Measurements from ENCODE around the gene KBTBD13.
"Not testable (repeated sequence)": the region's sequence is repeated elsewhere in the genome, so short reads cannot be mapped to it uniquely, and the experiment has no call there.

The KBTBD13 gene

DNA sequence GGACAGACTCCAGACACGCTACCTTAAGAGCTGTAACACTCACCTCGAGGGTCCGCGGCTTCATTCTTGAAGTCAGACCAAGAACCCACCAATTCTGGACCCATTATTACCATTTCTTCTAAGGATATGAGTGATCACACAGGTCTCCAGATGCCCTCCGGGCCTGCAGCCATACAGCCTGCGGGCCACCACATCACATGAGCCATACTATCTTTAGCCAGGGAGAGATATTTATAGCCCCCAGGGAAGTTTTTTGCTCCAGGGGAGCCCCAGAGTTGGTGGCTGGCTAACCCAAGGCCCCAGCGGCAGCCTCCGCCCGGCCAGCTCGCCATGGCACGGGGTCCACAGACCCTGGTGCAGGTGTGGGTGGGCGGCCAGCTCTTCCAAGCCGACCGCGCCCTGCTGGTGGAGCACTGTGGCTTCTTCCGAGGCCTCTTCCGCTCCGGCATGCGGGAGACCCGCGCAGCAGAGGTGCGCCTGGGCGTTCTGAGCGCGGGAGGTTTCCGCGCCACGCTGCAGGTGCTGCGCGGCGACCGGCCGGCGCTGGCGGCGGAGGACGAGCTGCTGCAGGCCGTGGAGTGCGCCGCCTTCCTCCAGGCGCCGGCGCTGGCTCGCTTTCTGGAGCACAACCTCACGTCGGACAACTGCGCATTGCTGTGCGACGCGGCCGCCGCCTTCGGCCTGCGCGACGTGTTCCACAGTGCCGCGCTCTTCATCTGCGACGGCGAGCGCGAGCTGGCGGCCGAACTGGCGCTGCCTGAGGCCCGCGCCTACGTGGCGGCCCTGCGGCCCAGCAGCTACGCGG is at the start of gene KBTBD13:
Gene KBTBD13 (plus strand): TSS at position 261 of the 805 bp plus-strand sequence. CDS start 70 bp downstream, at position 331.
- no peak for DNase-seq

DNA sequence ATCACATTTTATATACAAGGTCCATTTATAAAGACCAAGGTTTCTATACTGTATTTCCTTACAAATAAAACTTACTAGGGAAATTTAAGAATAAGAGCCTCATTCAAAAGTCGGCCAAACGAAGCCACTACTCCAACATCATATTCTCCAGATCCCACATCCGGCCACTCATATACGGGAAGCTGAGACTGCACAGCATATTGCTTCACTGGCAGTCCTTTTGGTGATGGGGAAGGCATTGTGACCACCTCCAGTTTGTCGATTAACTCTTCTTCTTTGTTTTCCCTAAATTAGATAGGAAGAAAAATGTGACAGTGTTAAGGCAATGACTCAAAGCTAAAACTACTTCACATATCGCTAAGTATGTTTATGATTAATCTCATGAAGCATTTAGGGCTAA is 49.8 kb upstream of the KBTBD13 start:
- DNase-seq, result no peak

DNA sequence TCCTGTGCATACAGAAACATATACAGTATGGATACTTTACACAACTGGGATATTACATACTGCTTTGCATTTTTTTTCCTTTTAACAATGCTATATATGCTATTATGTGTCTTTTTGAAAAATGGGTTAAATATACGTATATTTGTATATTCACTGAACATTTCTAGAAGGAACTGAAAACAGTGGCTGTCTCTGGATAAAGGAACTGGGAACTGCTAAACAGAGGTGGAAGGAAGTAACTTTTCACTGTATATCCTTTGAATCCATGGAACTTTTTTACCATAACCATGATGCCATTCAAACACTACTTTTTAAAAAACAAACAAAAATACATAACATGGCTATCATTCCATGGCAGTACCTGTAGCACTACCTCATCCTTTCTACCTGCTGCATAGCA is 49.0 kb upstream of the KBTBD13 start:
- DNase-seq, result no peak

DNA sequence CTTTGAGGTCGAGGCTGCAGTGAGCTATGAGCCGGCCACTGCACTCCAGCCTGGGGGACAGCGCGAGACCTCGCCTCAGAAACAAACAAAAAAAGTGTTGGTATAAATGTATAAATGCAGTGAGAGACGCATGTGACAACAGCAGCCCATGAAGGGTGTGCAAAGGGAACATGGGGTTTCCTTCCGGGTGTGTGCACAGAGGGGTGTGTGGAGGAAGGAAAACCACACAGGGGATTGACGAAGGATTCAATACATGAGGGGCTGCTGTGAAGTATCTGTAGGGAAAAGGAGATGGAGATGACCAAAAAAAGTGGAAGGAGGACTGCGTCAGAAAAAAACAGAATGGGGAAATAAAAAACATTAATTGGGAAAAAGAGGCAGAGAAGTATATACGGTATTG is 48.2 kb upstream of the KBTBD13 start:
- DNase-seq, result no peak

DNA sequence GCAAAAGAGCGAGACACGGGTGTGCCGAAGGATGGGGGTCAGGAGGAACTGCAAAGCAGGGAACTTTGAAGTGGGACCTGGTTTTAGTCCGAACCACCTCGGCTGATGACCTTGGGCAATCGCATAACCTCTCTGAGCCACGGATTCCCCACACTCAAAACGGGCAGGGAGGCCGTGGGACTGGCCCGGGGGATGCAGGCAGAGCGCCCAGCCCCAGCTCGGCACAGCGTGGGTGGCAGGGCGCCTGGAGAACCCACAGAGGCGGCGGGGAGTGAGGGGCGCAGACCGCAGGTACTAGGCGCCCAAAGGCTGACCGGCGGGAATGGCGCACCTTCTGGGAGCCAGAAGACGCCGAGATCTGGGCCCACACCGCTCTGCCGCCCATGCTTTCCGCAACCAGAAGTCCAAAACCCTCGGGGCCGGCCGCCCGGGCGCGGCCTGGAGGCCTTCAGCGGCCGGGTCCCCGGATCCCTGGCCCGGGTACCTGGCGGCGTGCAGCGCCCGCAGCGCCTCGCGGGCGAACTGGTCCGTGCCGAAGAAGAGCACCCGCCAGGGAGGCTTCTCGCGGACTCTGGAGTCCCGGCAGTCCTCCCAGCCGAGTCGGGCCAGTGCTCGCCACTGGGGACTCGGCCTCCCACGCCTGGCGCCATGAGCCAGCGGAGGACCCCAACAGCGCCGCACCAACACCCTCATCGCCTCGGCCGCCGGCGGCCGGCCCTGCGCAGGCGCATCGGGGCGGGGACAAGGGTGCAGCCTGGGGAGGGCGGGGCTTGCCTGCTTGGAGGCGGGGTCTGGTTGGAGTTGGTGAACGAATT is 47.4 kb upstream of the KBTBD13 start, which contains the start of gene MTFMT:
Gene MTFMT (minus strand): TSS at position 719 of the 815 bp plus-strand sequence. CDS start 26 bp downstream, at position 693.
- peak; percentile 49 to 87 for DNase-seq

DNA sequence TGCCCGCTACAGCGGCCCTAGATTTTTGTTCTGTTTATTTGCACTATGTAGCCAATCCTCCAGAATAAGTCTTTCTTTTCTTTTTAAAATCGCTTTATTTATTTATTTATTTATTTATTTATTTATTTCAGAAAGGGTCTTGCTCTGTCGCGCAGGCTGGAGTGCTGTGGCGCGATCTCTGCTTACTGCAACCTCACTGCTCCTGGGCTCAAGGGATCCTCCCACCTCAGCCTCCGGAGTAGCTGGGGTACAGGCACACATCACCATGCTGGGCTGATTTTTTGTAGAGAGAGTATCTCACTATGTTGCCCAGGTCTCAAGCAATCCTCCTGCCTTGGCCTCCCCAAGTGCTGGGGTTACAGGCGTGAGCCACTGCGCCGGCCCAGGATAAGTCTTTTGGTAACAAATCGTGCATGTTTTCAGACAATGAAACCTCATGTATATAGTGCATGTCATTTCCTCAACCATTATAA is 46.8 kb upstream of the KBTBD13 start:
- no peak for DNase-seq

DNA sequence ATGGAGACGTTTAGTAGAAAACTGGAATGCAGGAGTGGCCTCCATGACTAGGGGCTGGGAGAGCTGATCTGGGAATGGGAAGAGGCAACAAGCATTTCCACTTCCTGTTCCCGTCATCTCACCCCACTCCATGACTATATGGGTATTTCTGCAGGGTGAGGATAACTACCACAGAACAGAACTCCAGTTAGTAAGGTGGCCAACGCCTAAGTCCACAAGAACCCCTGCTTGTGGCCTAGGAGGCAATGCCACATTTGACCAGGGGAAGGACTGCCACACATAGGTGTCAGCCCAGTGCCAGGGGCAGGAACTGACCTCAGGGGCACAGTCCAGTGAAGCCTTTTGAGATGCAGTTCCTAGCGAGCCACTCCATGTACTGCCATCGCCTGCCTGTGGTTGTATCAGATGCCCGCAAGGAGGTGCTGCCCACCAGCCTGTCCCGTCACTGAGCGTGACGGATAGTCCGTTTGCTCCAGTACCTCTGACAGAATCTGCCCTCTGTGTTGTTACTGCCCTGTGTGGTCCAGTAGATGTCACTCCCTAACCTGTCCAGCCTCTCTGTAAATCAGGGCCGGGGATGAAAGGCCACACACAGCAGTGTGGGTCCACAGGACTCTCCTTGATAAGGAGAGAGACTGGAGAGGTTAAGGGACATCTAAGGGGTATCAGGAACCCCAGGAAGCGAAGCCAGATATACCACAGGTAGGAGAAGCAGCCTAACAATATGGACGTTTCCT is 43.6 kb upstream of the KBTBD13 start:
- peak; percentile 83 to 94 for DNase-seq

DNA sequence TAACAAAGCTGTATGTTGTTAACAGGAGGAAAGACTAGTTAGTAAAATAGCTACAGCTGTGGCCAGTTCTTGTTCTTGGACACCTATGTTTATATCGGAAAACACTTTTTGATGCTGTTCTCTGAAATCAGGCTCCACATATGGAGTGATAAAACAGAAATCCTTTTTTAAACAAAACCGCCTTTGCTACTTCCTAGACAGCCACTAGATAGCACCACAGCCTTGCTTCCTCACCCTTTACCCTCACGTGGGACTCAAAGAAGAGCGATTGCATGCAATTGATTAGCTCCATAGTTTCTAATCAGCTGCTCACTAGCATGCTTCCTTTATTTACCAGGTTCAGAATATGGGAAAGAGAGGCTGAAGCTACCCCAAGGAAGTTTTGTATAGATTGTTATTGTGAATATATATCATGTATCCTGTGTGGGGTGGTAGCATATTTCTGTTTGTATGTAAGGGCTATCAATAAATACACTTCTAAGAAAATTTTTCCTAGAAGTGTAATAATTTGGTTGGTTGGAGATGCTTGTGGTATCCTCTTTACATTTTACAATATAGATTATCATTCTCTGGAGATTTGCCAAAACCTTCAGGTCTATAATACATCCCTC is 42.8 kb upstream of the KBTBD13 start:
- peak; percentile 15 to 77 for DNase-seq

DNA sequence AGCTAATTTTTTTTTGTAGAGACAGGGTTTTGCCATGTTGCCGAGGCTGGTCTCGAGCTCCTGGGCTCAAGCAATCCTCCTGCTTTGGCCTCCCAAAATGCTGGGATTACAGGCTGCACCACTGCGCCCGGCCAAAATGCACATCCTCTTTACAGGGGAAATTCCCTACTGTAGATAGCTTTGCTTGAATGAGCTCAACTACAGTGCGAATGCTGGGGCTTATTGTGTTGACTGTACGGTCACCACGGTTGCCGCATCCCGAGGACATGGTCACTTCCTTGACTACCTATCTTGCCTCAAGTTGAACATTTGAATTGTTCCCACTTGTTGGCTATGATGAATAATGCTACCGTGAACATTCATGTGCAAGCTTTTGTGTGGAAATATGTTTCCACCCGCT is 41.8 kb upstream of the KBTBD13 start:
- DNase-seq, result no peak

DNA sequence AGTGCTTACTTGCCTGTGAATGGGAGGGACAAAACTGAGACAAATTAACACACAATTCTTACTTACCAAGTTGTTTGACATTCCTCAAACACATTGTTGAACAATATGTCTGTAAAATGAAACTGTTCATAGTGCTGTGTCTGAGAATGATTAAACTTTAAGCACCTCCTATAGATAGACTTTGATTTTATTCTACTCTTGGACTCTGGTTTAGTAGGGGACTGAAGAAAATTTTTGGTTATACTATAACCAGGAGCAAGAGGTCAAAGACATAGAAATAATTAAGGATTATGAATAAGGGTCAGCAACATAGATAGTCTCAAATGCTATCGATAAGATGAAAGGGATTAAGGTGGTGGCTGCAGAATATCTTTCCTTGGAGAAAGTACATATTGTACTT is 39.2 kb upstream of the KBTBD13 start:
- DNase-seq, result no peak

DNA sequence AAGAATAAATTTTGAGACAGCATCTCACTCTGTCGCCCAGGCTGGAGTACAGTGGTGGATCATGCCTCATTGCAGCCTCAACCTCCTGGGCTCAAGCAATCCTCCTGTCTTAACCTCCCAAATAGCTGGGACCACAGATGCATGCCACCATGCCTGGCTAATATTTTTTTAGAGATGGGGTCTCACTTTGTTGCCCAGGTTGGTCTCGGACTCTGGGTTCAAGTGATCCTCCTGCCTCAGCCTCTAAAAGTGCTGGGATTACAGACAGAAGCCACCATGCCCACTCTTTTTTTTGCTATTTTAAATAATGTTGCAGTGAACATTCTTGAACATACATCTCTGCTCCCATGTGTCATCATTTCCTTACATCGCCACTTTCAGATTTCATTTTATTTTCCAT is 38.1 kb upstream of the KBTBD13 start:
- no peak for DNase-seq

DNA sequence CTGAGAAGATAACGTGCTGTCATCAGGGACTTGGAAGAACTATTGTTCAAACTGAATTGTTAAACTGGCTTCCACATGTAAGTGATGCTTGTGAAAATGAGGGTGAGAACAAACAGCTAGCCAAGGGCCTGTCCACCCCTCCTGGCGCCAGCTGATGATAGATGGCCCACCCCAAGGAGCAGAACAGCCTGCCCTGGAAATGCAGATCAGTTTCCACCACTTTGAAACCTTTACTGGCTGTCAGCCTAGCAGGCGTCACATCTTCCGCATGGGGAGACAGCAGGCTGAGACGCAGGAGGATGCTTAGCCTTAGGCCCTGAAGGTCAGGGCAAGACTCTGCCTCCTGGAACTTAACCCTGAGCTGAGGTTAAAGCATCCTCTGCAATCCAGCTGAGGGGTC is 37.7 kb upstream of the KBTBD13 start:
- DNase-seq, result no peak

DNA sequence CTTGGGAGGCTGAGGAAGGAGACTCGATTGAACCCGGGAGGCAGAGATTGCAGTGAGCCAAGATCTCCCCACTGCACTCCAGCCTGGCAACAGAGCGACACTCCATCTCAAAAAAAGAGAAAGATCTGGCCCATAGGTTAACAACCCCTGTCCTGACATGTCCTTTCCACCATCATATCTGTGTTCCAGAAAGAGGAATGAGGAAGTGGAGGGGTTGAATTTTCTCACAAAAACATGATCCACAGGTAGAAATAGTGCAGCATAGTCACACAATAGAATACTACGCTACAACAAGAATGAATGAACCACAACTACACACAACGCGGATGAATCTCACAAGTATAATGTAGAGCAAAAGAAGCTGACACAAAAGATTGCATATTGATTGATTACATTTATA is 36.1 kb upstream of the KBTBD13 start:
- no peak for DNase-seq

DNA sequence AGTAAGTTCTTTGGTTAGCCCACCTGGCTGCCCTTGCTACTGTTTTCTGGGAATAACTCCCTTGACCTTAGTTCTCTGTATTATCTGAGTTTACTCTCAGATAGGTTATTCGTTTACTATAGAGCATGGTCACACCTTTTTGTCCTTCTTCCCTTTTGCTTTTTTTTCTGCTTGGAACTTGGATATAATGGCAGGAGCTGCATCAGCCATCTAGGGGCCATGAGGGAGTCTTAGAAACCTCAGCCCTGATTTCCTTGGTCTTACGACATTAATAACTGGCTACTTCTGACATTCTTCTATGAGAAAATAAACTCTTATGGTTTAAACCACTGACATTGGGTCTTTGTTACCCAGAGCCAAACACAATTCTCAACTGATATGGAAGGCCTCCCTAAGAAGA is 34.8 kb upstream of the KBTBD13 start:
- no peak for DNase-seq

DNA sequence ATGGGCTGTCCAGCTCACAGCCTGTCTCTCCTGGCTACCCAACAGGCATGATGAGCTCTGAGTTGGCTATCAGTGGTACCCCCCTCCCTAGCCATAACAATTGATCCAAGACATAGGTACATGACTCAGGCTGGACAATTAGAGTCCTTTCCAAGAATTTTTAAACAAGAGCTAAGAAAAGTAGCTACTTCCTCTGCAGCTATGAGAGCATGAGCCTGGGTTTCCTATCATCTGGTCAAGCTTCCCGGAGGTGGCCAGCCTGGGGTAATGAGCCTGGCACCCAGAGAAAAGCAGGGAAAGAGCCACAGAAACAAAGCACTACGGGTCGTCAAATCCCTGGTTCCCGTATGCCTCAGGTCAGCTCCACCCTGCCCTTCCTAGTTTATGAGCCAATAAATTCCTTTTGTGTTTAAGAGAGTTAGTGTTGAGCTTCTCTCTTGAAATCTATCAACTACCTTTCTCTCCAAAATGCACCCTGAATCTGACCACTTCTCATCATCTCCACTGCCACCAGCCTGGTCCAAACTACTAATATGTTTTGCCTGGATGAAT is 33.7 kb upstream of the KBTBD13 start:
- DNase-seq, result no peak

DNA sequence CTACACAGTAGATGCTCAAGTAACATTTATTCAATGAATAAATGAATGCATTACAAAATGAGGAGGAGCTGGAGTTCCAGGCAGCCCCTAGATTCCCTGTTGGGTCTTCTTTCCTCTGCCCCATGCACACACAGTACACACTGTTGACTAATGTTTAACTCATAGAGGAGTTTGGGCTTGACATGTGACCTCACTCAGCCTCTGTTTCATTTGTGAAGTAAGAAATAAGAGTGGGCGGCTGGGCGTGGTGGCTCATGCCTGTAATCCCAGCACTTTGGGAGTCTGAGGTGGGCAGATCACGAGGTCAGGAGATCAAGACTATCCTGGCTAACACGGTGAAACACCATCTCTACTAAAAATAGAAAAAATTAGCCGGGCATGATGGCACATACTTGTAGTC is 32.3 kb upstream of the KBTBD13 start:
- not testable (repeated sequence) for DNase-seq

DNA sequence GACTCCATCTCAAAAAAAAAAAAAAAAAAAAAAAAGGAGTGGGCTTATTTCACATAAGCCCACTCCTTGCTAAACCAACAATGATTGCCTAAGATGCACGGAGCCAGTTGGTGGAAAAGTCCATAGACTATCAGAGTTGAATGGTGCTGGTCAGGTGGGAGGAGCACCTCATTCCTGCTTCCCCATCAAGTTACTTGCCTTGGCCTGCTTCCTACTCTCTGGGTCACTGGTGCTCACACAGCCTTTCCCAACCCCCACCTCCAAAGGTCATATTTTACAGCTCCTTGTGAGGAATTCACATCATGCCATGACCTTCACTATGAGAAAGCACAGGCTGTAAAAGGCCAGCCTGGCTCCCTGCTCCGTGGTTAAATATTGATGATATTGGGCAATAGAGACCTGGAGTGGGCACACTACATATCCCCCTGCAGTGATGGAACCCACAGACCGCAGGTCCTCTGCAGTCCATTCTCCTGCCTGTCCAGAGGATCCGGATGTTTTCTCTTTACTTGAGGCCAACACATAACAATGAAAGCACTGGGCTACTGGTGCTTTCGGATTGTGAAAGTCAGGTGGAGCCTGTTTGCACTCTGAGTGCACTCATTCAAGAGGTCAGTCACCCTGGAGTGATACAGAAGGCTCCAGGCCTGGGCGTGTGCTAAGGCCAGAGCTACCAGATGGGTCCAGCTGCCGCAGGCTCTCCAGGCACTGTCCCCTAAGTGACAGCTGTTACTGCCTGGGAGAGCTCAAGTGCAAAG is 31.6 kb upstream of the KBTBD13 start, which contains the start of gene SLC51B:
Gene SLC51B (plus strand): TSS at position 664 of the 758 bp plus-strand sequence. CDS start 4,618 bp downstream, outside the sequence.
- DNase-seq, result peak; percentile 87 to 96

DNA sequence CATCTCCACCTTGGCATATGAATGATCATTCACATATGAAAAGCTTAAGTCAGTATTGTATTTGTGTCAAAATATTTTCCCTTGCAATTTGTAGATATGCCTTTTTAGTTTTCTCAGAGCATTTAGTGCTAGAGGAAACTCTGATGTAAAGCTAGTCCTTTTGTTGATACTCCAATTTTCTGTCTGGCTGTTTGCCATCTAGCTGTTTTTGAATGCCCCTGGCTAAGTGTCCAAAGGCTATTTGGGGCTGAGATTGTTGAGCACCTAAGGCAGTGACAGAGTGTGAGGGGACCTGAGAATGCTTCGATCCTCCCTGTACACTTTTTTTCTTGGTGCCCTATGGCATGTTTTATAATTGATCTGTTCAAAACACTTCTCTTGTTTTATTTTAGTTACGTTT is 28.3 kb upstream of the KBTBD13 start:
- DNase-seq, result no peak

DNA sequence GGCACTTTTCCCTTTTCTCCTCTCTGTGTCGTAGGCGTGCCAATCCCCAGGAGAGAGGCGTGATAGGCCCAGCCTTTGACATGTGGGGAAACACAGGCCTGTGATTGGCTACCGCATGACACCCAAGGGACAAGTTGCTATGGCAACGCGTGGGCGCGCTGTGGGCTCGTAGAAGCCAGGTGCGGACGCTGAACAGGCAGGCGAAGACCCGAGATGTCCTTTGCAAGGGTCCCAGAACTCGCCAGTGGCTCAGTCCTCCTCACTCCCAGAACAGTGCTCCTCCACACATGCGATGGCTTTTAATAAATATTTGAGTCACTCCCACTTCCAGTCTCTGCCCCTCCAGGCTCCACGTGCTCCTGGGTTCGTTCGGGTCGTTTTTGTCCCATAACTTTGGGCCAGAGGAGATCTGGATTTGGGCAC is 27.1 kb upstream of the KBTBD13 start:
- DNase-seq, result peak; percentile 99

DNA sequence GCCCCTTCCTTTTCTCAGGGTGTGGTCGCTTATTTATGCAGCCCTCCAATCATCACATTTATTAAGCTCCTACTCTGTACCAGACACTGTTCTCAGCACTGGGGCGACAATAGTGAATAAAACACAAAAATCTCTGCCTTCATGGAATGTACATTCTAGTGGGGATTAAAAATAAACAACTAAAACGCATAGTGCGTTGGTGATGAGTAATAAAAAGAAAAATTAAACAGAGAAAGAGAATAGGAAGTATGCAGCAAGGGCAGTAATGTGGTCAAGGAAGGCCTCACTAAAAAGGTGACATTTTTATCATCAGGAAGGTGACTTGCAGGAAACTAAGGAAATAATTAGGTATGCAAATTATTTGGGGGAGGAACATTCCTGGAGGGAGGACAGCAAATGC is 26.3 kb upstream of the KBTBD13 start:
- DNase-seq, result no peak

DNA sequence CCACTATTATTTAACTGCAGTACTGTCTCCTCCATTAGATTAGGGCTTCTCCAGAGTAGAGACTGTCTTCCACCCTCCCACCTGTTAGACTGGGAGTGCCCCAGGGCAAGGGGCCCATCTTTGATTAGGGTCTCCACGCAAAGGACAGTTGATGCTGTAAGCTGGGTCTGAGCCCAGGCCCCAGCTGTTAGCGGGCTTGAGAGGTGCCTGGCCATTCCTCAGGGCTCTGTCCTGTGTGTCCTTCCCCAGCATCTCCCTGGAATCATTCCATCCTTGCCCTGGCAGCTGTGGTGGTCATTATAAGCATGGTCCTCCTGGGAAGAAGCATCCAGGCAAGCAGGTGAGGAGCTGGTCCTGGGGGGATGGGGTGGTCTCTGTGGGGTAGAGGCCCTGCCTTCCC is 25.3 kb upstream of the KBTBD13 start:
- no peak for DNase-seq

All from NCI-H524 (cell line).